ENCODE measurements around the gene DOCK1. TPM values are rescaled to one million over a fixed set of nuclear protein-coding genes. Genes with fewer than 3 reads are reported as not detected.

DOCK1 gene
- total RNA-seq, 2 donors from 2014 or later: 72.4 to 89.3 TPM

GRCh38 chr10:126872768-126873167 is 32.5 kb upstream of the DOCK1 start:
- Mint-ChIP-seq H3K27me3 (ENCODE audit: insufficient read depth) (peaks cover 3% of the 10 kb centered on the region), H3K9me3 (no peaks in the 10 kb centered on the region), H3K36me3 (ENCODE audit: low read depth) (no peaks in the 10 kb centered on the region), H3K4me3 (no peak overlapping the region), H3K27ac (no peak overlapping the region), H3K4me1 (peaks cover 16% of the 10 kb centered on the region)
- H3K36me3 ChIP-seq (ENCODE audit: control insufficient read depth, insufficient read depth, low read length): no peaks in the 10 kb centered on the region
- H3K9ac ChIP-seq (ENCODE audit: extremely low read depth, low read length, poor library complexity, severe bottlenecking): no peak overlapping the region
- DNase-seq: peak; percentile 65
- no peak for TF ChIP-seq CTCF (conservative IDR thresholded peaks at IDR 0.05)
- no peak overlapping the region for H3K4me3 ChIP-seq (ENCODE audit: low read length)
- H3K27me3 ChIP-seq (ENCODE audit: control insufficient read depth, insufficient read depth, low read length, poor library complexity, severe bottlenecking): no peaks in the 10 kb centered on the region
- no peak overlapping the region for H3K27ac ChIP-seq (ENCODE audit: low read depth, low read length)
- WGBS, 2 experiments (ENCODE audit: insufficient coverage in 1 of 2, insufficient read length in 1 of 2): 65 to 67% methylated on average over 1 to 3 of the region's 3 CpGs
- no peaks in the 10 kb centered on the region for H3K4me1 ChIP-seq (ENCODE audit: control insufficient read depth, insufficient read depth, low read length)
- no peaks in the 10 kb centered on the region for H3K9me3 ChIP-seq (ENCODE audit: control insufficient read depth, low read length)

GRCh38 chr10:126876456-126876855 is 28.8 kb upstream of the DOCK1 start:
- H3K27ac ChIP-seq (ENCODE audit: low read depth, low read length): no peak overlapping the region
- DNase-seq: no peak
- H3K4me1 Mint-ChIP-seq: peaks cover 23% of the 10 kb centered on the region
- no peaks in the 10 kb centered on the region for H3K9me3 Mint-ChIP-seq
- no peaks in the 10 kb centered on the region for H3K4me1 ChIP-seq (ENCODE audit: control insufficient read depth, insufficient read depth, low read length)
- H3K27me3 Mint-ChIP-seq (ENCODE audit: insufficient read depth): peaks cover 3% of the 10 kb centered on the region
- H3K36me3 ChIP-seq (ENCODE audit: control insufficient read depth, insufficient read depth, low read length): no peaks in the 10 kb centered on the region
- H3K9ac ChIP-seq (ENCODE audit: extremely low read depth, low read length, poor library complexity, severe bottlenecking): no peak overlapping the region
- no peaks in the 10 kb centered on the region for H3K9me3 ChIP-seq (ENCODE audit: control insufficient read depth, low read length)
- TF ChIP-seq CTCF (conservative IDR thresholded peaks at IDR 0.05): no peak
- H3K36me3 Mint-ChIP-seq (ENCODE audit: low read depth): no peaks in the 10 kb centered on the region
- no peak overlapping the region for H3K4me3 Mint-ChIP-seq
- H3K27me3 ChIP-seq (ENCODE audit: control insufficient read depth, insufficient read depth, low read length, poor library complexity, severe bottlenecking): no peaks in the 10 kb centered on the region
- no peak overlapping the region for H3K27ac Mint-ChIP-seq
- H3K4me3 ChIP-seq (ENCODE audit: low read length): no peak overlapping the region
- WGBS, 2 experiments (ENCODE audit: insufficient coverage in 1 of 2, insufficient read length in 1 of 2): 80% methylated on average over 3 of the region's 3 CpGs; no CpG with 5 or more reads in 1 of the 2 experiments

- H3K4me3 ChIP-seq (ENCODE audit: low read length): no peak overlapping the region
- peak; percentile 66 for TF ChIP-seq CTCF (conservative IDR thresholded peaks at IDR 0.05)
Measured at GRCh38 chr10:126877390-126877789, 27.8 kb upstream of the DOCK1 start.

More at GRCh38 chr10:126877390-126877789, 27.8 kb upstream of the DOCK1 start:
- Mint-ChIP-seq H3K27ac (no peak overlapping the region), H3K4me3 (no peak overlapping the region), H3K4me1 (peaks cover 22% of the 10 kb centered on the region), H3K9me3 (no peaks in the 10 kb centered on the region), H3K36me3 (ENCODE audit: low read depth) (no peaks in the 10 kb centered on the region), H3K27me3 (ENCODE audit: insufficient read depth) (peaks cover 3% of the 10 kb centered on the region)
- no peak for DNase-seq
- no peak overlapping the region for H3K27ac ChIP-seq (ENCODE audit: low read depth, low read length)
- H3K9me3 ChIP-seq (ENCODE audit: control insufficient read depth, low read length): no peaks in the 10 kb centered on the region
- H3K27me3 ChIP-seq (ENCODE audit: control insufficient read depth, insufficient read depth, low read length, poor library complexity, severe bottlenecking): no peaks in the 10 kb centered on the region
- no peak overlapping the region for H3K9ac ChIP-seq (ENCODE audit: extremely low read depth, low read length, poor library complexity, severe bottlenecking)
- H3K36me3 ChIP-seq (ENCODE audit: control insufficient read depth, insufficient read depth, low read length): no peaks in the 10 kb centered on the region
- H3K4me1 ChIP-seq (ENCODE audit: control insufficient read depth, insufficient read depth, low read length): no peaks in the 10 kb centered on the region
- 78 to 100% methylated on average over 2 of the region's 2 CpGs for WGBS, 2 experiments (ENCODE audit: insufficient coverage in 1 of 2, insufficient read length in 1 of 2)

All from endodermal cell (in vitro differentiated cells).